RWPE2 (cell line): ENCODE data around the gene UBE2G2.

Experiments used
- ATAC-seq: fragments of 200-7000 bp; cut with Tn5 transposase; 3 replicates; pipeline ENCODE4 v1.9.1; 2021; ENCODE audit warnings: low read depth
- DNase-seq: peaks from one replicate; pipeline ENCODE4 v3.0.0-alpha.2; 2020; ENCODE audit warnings: low spot score
- H3K27ac ChIP-seq: fragments of 450-650 bp; 2 replicates; pipeline ENCODE4 v1.5.1; 2017; ENCODE audit warnings: mild to moderate bottlenecking; ENCODE audit not compliant: poor library complexity, severe bottlenecking
- H3K27me3 ChIP-seq: fragments of 250-450 bp; sonication (Bioruptor Pico); 2 replicates; pipeline ENCODE4 v1.5.1; 2021; ENCODE audit warnings: mild to moderate bottlenecking, moderate library complexity; ENCODE audit not compliant: insufficient read depth, poor library complexity, severe bottlenecking
- H3K36me3 ChIP-seq: fragments of 250-450 bp; sonication (Bioruptor Pico); 2 replicates; pipeline ENCODE4 v1.5.1; 2020; ENCODE audit warnings: low read depth, mild to moderate bottlenecking, moderate library complexity
- H3K4me1 ChIP-seq: fragments of 250-450 bp; sonication (Bioruptor Pico); 2 replicates; pipeline ENCODE4 v1.5.1; 2021; ENCODE audit warnings: mild to moderate bottlenecking, moderate library complexity; ENCODE audit not compliant: insufficient read depth, poor library complexity, severe bottlenecking
- H3K4me3 ChIP-seq: fragments of 250-450 bp; sonication (Bioruptor Pico); 2 replicates; pipeline ENCODE4 v1.5.1; 2021; ENCODE audit warnings: mild to moderate bottlenecking, moderate library complexity; ENCODE audit not compliant: severe bottlenecking
- H3K9me3 ChIP-seq: fragments of 250-450 bp; sonication (Bioruptor Pico); 2 replicates; pipeline ENCODE4 v1.5.1; 2021; ENCODE audit warnings: mild to moderate bottlenecking, moderate library complexity; ENCODE audit not compliant: severe bottlenecking
- TF ChIP-seq, protein P1 (sequence below): fragments of 450-650 bp; IDR thresholded peaks from one replicate; pipeline ENCODE4 v1.5.1; 2017; ENCODE audit warnings: mild to moderate bottlenecking, moderate library complexity; ENCODE audit not compliant: poor library complexity, severe bottlenecking

UBE2G2 gene

DNA sequence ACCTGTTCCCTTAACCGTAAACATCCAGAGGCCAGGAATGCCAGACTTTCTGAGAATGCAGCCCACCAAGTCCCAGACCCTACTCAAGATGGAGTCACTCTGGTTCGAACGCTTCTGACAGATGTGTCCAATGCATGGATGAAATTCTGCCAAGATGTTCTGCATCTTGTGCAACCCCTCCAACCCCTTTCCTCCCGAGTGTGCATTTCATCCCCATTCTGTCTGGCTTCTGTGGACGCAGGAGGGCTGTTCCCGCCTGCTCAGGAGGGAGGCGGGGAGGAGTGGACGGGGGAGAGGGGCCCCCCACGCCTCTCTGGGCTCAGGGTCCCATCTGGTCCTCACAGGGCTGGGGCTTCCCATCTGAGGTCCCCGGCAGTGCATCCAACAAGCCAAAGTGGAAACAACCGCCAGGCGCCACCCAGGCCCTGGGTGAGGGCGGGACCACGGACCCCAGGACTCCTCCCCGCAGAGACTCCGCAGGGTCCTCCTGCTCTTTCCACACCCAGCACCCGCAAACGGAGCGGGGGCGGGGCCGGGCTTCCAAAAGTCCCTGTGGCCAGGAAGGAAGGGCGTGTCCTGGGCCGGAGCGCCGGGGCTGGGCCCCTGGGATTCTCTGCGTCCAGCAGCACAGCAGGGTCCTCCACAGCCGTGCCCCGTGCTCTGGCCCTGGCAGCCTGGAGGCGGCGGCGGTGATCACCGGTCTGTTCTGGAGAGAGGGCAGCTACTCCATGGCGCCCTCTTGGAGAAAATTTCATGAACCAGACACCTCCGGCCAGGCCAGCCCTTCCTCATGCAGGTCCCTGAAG, 44.0 kb upstream of the UBE2G2 start:
- Histone ChIP-seq H3K4me3 (peak overlapping the region; percentile 14), H3K27ac (peak overlapping the region; percentile 5), H3K36me3 (peaks cover 21% of the 10 kb centered on the region), H3K27me3 (no peaks in the 10 kb centered on the region), H3K9me3 (no peaks in the 10 kb centered on the region), H3K4me1 (peaks cover 3% of the 10 kb centered on the region)
- peak; percentile 75 for ATAC-seq
- TF ChIP-seq, protein P1, sequence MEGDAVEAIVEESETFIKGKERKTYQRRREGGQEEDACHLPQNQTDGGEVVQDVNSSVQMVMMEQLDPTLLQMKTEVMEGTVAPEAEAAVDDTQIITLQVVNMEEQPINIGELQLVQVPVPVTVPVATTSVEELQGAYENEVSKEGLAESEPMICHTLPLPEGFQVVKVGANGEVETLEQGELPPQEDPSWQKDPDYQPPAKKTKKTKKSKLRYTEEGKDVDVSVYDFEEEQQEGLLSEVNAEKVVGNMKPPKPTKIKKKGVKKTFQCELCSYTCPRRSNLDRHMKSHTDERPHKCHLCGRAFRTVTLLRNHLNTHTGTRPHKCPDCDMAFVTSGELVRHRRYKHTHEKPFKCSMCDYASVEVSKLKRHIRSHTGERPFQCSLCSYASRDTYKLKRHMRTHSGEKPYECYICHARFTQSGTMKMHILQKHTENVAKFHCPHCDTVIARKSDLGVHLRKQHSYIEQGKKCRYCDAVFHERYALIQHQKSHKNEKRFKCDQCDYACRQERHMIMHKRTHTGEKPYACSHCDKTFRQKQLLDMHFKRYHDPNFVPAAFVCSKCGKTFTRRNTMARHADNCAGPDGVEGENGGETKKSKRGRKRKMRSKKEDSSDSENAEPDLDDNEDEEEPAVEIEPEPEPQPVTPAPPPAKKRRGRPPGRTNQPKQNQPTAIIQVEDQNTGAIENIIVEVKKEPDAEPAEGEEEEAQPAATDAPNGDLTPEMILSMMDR, result peak; percentile 52
- DNase-seq, result peak; percentile 75

DNA sequence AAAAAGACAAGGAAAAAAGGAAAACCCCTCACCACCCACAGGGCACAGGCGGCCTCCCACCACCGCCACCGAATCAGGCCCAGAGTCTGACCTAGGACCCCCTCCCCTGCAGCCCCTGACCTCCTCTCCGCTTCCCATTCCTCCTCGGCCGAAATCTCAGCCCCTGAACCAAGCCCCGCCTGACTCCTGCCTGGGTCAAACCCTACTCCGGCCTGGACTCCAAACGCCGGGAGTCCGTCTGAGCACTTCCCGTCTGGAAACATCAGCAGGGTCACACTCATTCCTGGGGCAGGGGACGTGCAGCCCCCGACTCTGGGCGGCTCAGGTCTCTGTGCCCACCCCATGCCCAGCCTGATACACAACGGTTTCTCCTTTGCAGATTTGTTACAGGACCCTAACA, 42.6 kb upstream of the UBE2G2 start:
- Histone ChIP-seq H3K4me3 (no peak overlapping the region), H3K4me1 (peaks cover 3% of the 10 kb centered on the region), H3K36me3 (peaks cover 7% of the 10 kb centered on the region), H3K27me3 (no peaks in the 10 kb centered on the region), H3K27ac (no peak overlapping the region), H3K9me3 (no peaks in the 10 kb centered on the region)
- DNase-seq (no peak), ATAC-seq (no peak)
- TF ChIP-seq, protein P1, result no peak

DNA sequence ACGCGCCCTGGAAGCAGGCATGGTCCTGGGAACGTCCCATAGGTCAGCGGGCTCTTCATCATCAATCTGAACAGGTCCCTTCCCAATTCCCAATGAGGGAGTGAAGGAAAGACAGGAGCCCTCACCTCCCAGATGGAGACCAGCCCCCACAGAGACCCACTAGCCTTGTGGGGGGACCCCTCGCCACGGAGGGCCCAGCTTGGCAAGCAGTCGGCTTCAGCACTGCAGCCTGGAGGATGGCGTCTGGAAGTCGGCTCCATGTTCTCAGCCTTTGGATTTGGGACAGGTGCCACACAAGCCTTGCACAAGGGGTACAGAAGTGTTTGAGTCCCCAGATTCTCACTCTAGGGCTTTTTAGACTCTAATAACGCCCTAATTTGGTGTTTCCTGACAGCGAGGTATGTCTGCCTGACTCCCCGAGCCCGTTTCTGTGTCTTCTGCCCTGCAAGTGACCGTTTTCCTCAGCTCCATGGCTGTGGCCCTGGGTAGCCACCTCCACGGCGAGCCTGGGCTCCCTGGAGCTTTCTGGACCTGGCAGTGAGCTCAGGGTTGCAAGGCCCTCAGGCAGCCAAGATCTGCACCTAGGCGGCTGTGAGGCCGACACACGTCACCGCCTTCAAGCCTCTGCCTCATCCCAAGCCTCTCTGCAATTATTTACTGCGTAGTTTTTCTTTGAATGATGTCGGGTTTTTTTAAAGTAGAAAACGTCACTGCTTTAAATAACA, 41.3 kb upstream of the UBE2G2 start:
- no peaks in the 10 kb centered on the region for H3K36me3 ChIP-seq
- no peak overlapping the region for H3K27ac ChIP-seq
- no peaks in the 10 kb centered on the region for H3K9me3 ChIP-seq
- peaks cover 3% of the 10 kb centered on the region for H3K4me1 ChIP-seq
- TF ChIP-seq, protein P1, result no peak
- no peak overlapping the region for H3K4me3 ChIP-seq
- H3K27me3 ChIP-seq, result no peaks in the 10 kb centered on the region
- ATAC-seq, result no peak
- DNase-seq, result no peak

DNA sequence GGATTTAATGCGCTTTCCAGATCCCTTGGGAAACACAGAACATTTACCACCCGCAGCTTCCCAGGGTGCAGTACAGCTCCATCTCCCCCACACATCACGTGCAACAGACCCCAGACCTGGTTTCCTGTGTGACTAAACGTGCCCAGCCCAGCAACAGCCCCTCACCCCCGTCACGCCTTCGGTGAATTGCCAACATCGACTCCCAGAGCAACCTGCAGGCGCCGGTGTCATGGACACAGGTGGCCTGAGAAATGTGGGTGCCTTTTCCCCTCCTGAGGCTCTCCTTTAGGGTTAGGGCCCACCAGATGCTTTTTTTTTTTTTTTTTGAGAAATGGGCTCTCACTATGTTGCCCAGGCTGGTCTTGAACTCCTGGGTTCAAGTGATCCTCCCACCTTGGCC, 40.5 kb upstream of the UBE2G2 start:
- ATAC-seq (no peak), DNase-seq (no peak)
- Histone ChIP-seq H3K4me1 (peaks cover 3% of the 10 kb centered on the region), H3K27ac (no peak overlapping the region), H3K36me3 (no peaks in the 10 kb centered on the region), H3K4me3 (no peak overlapping the region), H3K9me3 (no peaks in the 10 kb centered on the region), H3K27me3 (no peaks in the 10 kb centered on the region)
- TF ChIP-seq, protein P1, result no peak
